Neural progenitor cell (in vitro differentiated cells): ENCODE data around the gene ZCCHC7.

ENCODE experiments used
- EZH2phosphoT487 ChIP-seq: fragments of 200-600 bp; sonication (generic); IDR thresholded peaks from 2 replicates; pipeline ENCODE4 v1.6.1; 2017; ENCODE audit warnings: antibody characterized with exemption
- TF ChIP-seq, protein P1 (sequence below): fragments of 200-600 bp; sonication (generic); IDR thresholded peaks from 2 replicates; pipeline ENCODE4 v1.5.1; 2017; ENCODE audit warnings: antibody characterized with exemption, mild to moderate bottlenecking

DNA sequence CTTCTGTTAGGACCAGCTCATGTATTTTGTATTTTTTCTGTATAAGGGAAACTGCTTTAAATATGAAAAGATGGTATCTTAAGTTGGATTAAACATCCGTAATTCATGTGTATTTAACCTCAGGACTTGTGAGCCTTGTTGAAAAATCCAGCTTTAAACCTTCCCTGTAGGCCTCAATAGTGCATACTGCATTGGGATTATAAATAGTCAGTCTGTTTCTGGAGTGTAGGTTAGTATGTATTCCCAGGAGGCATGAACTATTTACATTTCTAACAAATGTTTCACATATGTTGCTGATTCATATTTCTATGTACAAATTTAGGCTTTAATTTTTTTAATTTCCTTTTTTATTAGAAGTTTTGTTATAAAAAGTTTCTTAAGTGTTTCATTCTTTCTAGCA, 164.3 kb downstream of the ZCCHC7 start:
- TF ChIP-seq, protein P1, sequence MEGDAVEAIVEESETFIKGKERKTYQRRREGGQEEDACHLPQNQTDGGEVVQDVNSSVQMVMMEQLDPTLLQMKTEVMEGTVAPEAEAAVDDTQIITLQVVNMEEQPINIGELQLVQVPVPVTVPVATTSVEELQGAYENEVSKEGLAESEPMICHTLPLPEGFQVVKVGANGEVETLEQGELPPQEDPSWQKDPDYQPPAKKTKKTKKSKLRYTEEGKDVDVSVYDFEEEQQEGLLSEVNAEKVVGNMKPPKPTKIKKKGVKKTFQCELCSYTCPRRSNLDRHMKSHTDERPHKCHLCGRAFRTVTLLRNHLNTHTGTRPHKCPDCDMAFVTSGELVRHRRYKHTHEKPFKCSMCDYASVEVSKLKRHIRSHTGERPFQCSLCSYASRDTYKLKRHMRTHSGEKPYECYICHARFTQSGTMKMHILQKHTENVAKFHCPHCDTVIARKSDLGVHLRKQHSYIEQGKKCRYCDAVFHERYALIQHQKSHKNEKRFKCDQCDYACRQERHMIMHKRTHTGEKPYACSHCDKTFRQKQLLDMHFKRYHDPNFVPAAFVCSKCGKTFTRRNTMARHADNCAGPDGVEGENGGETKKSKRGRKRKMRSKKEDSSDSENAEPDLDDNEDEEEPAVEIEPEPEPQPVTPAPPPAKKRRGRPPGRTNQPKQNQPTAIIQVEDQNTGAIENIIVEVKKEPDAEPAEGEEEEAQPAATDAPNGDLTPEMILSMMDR, result no peak
- TF ChIP-seq EZH2phosphoT487, result no peak
